HG03097 (cell line): ENCODE results near the gene TSPAN17.
"Not testable (repeated sequence)": the region's sequence is repeated elsewhere in the genome, so short reads cannot be mapped to it uniquely, and the experiment has no call there.

Experiments used
- ATAC-seq: cut with Tn5 transposase; IDR thresholded peaks from one replicate; pipeline ENCODE4 v1.9.1; 2021; ENCODE audit not compliant: unreplicated experiment, low FRiP score

TSPAN17 gene

DNA sequence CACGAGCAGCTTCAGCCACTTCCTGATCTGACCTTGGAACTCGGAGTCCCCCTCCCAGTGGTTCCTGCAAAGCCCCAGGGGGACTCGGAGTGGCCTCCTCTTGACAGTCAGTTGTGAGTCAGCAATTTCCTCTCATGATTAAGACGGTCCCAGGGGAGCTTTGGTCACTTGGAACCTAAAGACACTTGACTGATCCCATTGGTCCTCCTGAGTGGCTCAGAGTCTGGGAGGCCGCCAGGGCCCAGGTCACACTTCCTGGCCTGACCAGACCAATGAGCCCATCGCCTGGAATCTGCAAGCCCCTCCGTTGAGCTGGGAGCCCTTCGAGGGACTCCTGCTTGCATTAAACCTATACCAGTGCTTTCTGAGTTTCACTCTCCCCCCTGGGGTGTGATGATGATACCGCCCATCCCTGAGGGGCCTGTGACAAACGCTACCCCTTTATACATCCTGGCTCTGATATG lies 29.1 kb downstream of the TSPAN17 start:
- peak; percentile 62 for ATAC-seq

DNA sequence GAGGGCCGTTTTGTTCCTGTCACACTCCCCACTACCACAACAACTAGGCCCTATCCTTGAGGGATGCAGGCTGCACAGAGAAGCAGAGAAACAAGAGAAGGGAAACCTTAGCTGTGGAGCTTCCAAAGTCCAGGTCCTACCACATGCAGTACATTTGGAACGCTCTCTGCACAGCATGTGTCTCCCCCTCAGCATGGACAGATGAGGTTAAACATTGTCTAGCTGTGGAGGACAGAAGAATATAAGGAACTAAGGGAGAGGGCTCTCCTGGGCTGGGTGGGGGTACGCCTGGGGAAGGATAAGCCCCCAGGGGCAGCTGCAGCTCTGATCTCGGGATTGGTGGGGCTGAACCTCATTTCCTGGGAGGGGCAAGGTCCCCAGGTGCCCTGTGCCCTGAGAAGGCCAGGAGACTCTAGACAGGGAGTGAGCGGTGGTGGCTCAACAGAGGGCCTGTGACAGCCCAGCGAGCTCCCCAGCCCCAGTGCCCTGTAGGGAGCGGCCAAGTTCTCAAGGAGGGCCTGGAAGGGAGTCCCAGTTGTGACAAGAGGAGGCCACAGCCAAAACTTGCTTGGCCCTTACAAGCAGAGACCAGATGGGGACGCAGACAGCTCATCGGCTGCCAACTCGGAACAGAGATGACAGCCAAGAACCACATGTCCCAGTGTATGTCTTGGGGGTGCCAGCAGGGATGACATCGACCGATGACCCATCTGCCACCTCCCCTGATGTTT lies 30.1 kb downstream of the TSPAN17 start:
- no peak for ATAC-seq

DNA sequence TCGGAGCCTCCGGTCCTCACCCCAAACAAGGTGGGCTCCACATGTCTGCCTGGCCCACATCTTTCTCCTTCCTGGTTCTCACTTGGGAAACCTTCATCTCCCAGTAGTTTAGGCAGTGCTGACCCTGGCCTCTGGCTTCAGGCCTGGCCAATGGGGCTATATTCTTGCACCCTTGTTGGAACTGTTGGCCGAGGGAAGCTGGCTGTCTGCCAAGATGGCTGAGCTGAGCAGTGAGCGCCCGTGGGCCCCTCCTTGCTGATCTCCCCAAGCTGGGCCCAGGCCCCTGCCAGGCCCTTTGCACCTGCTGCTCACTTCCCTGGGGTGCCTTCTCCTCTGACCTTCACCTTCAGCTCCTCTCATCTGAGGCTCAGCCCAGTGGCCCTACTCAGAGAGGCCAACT lies 31.3 kb downstream of the TSPAN17 start:
- no peak for ATAC-seq

DNA sequence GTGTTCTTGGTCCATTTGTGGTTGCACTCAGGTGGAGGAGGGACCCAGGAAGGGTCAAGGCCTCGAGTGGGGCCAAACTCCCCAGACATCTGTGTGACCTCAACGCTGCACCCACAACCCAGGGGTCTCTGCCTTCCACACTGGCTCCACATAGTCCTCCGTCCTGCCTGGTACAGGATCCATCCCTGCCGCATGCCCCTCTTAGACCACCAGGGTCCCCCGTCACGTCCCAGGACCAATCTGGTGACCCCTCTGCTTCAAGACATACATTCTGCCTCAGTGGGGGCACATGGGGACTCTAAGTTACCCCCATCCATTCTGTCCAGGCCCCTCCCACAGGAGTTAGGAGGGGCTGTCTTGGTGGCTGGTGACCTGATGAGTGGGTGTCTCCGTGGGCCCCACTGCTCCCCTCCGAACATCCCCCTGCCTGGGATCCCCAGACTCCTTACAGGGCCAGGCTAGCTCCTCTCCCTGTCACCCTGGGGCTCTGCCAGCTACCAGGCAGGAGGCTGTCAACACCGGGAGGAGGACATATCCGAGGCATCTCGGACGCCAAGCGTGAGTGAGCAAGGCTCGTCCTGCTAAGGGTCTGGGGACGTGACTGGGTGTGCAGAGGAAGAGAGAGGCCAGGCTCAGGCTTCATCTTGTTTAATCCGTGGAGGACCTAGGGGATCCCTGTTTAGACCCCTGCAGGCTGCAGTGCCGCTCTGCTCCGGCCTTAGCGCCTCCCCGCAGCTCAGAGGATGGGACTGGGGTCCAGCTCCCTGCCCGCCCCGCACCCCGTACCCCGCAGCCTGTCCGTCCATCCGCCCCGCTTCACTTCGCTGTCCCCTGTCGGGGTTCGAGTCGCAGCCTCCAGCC lies 32.3 kb downstream of the TSPAN17 start:
- no peak for ATAC-seq

DNA sequence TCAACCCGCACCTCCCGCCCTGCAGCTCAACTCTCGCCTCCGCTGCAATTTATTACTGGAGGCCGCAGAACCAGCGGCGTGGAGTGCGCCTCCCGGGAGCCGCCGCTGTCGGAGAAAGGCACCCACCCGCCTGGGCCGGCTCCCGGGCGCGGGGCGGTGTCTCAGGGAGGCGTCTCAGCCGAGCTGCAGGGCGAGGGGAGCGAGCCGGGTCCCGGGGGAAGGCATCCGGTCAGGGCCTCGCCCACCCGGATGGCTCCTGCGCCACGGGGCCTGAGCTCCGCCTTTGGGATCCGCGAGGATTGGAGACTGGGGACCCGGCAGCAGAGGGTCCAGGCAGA lies 32.9 kb downstream of the TSPAN17 start:
- no peak for ATAC-seq

DNA sequence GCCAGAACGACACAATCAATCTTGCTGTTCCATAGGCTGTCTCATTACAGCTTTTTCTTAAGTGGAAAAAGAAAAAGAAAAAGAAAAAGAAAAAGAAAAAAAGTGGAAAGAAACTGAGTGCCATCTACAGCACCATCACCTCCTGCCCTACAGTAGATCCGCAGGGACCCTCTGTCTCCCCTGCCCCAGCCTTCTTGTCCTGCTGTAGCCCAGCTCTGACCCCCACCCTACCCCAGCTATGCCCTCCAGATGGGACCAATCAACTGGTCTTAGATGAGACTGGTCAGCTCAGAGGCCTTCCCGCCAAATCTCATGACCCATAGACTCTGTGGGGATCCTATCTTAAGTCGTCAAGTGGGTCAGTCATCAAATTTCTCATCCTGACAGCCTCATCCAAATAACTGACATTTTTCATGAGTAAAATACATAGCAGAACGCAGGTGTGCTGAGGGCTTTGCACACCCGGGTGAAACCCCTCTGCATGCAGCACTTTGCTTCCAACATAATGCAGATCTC lies 34.8 kb downstream of the TSPAN17 start:
- no peak for ATAC-seq

DNA sequence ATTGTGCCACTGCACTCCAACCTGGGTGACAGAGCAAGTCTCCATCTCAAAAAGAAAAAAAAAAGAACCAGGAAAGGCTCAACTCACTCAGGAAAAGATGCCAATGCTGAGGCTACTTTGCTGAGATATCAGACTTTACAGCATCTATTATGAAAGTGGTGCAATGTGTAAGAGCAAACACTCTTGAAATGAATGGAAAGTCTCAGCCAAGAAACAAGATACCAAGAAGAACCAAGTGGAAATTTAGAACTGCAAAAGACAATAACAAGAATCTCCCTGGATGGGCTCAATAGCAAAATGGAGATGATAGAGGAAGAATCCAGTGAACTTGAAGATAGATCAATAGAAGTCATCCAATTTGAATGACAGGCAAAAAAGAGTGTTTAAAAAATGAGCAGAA lies 37.7 kb downstream of the TSPAN17 start:
- no peak for ATAC-seq

DNA sequence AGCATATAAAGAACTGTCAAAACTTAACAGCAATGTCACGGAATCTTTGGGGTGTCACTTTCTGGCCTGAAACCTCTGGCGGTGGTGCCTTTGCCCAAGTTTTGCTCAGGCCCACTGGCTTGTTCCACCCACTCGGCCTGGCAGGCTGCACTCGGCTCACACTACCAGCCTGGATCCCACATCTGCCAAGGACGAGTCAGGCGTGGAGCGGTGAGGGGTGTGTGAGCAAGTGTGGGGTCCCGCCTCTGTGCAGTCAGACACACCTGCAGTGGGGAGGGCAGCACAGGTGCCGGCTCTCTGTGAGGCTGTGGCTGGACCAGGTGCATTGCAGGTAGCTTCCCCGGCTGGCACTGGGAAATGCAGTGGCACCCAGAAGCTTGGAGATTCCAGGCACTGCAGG lies 40.0 kb downstream of the TSPAN17 start:
- no peak for ATAC-seq

DNA sequence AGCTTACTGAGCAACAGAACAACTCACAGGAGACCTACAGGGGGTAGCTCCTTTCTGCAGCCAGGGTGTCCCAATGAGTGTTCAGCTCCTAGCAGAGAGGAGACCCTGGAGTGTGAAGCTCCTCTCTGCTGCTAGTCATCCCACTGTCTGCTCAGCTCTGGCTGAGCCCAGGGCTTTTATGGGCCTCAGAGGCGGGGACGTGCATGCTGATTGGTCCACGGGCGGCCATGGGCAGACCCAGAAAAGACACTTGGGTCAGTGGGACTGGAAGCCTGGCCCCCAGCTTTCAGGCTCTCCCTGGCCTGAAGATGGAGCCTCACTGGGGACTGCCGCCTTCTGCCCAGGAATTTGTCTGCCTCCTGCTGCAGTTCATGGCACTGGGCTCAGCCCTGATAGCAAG lies 40.6 kb downstream of the TSPAN17 start:
- ATAC-seq: no peak

DNA sequence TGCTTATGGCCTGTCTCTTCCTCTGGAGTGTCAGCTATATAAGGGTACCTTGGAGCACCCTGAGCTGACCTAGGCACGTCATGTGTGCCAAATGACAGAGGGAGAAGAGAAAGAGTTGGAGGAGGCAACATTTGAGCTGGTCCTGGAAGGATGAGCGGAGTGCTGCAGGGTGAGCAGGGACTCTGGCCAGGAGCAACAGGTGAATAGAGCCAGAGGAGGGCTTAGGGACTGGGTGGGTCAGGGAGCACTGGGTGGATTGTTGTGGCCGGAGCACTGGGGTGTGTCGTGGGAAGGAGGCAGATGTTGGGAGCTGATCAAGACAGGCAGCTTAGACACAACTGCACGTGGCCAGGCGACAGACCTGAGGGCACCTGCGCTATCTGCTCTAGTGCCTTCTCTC lies 43.6 kb downstream of the TSPAN17 start:
- no peak for ATAC-seq

DNA sequence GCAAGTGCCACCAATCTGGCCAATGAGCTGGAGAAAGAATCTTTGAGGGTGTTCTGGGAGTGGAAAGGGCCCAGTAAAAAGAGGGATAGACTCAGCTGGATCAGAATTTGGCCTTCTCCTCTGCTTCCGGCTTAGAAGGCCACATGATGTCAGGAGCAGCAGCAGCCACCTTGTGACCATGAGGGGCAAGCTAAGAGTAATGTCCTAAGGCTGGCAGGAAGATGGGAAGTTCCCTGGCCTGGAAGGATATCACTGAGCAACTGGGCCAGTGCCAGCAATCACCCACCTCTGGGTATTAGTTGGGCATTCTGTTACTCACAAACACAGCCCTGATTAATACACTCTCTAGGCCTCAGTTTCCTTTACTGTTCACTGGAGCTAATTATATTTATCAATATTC lies 44.2 kb downstream of the TSPAN17 start:
- ATAC-seq: no peak

DNA sequence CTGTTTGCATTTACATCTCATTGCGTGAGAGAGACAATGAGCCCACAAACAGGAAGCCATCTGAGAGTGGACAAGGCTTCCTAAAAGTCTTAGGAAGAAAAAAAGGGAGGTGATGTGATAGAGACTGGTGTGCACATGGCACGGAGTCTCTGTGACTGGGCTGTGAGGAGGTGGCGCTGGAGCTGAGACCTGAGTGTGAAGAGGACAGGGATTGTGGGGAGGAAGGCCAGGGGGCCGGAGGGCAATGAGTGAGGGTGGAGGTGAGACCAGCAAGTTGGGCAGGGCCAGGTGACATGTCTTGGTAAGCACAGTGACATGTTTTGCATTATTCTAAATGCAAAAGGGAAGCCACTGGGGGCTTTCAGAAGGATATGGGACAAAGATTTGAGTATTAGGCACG lies 45.0 kb downstream of the TSPAN17 start:
- no peak for ATAC-seq

DNA sequence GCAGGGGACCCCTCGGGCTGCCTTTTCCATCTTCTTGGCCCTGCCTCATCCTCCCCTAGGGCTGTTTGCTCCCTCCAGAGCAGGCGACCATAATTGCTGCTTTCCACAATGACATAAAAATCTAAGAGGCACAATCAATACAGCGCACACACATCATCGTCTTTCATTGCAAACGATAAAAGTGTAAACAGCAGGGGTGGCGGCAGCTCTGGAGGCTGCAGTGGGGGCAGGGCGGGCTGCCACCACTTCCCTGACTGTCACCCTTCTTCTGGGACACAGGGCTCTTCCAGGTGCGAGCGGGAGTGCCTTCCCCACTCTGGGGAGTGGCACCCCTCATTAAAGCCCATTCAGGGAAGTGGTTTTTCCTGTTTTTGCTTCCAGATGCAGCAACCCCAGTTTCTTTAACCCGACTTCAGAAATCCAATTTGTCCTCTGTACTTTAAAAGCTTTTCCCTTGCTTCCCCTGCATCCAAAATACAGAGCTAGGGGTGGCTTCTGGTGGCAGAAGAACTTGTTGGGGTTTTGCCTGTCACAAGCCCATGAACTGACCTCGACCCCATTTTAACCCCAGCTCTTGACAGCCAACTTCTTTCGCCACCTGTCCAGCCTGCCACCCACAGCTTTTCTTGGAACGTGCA lies 45.7 kb downstream of the TSPAN17 start:
- ATAC-seq: no peak

DNA sequence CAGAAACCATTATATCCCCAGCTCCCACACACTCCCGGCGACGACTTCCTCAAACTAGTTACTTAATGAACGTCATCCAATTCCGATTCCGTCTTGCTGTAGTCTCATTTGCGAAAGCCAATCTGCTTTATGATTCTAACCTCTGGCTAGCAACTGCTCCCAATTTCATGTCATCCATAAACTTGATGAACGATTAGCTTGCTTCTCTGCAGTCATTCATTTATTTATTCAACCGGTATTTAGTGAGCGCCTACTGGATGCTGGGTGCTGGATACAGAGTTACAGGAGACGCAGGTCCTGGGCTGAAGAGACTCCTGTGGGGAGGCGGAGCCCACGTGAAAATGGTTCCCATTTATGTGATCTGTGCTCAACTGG lies 46.2 kb downstream of the TSPAN17 start:
- no peak for ATAC-seq

DNA sequence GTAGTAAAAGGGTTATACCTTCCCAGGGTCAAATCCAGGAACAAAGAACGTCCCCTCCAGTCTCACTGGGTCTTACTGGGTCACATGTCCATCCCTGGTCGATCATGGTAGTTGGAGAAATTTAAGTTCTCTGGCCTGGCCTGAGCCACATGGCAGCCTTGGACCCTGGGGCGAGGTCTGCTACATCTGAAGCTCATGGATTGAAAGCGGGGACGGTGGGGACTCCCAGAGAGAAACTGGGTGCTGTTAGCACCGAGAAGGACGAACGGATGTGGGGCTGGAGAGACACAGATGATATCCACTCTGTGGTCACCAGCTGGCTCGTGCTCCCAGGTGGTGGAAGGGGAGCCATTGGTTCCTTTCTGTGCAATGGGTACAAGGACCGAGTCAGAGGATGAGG lies 46.9 kb downstream of the TSPAN17 start:
- ATAC-seq: no peak

DNA sequence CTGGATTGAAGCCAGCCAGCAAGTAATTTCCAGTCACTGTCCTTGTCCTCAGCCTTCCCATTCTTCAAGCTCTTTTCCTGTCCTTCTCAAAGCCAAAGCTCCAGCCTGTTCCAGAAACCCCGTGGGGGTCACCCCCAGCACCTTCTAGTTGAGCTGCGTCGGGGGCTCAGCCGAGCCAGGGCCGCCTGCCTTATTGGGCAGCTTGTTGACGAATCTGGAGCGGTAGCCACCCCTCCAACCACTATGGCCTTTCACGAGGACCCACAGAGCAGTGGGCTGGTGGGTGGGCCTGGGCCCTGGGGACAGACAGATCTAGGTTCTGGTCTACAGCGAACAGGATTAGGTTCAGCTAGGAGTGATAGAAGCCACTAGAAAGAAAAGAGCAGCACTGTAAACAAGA lies 47.3 kb downstream of the TSPAN17 start:
- no peak for ATAC-seq

DNA sequence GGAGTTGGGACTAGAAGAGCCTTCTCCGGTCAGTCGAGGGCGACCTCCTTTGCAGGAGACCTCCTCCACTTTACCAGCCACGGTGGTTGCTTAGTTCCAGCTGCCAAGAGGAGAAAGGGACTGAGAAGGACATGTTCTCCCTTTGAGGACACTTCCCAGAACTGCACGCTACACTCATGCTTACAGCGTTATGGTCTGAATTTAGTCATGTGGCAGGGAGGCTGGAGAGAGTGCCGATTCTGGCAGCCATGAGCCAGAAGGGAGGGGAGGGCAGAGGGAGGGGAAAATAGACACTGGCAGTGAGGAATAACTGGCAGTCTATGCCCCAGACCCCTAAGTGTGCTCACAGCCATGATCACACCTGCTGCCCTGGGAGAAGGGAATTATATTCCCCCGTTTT lies 47.8 kb downstream of the TSPAN17 start:
- no peak for ATAC-seq

DNA sequence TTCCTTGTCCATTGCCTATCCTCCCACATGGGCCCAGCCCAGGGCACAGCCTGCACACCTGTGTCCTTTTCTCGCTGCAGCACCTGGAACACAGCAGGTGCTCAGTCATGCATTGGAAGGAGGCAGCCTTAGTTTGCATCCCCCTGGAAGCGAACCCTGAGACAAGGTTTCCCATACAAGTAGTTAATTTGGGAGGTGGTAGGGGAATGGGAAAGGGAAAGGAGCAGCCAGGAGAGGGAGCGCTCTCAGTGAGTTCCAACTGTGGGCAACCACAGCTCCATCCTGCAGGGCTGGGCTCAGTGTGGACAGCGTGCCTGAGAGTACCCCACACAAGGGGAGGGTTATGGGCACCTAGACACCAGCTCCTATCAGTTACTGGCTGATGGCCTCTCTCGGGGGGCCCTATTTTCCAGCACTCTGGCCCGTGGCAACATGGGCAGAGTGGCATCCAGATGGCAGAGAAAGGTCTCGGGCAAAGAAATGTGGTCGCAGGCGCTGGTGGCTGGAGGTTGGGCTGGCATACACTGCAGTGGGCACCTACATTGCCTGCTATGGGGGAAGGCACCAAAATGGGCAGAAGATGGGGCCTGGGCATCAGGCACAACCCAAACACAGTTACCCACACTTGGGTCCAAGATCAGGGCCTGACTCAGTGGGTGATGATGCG lies 50.1 kb downstream of the TSPAN17 start:
- ATAC-seq: no peak

DNA sequence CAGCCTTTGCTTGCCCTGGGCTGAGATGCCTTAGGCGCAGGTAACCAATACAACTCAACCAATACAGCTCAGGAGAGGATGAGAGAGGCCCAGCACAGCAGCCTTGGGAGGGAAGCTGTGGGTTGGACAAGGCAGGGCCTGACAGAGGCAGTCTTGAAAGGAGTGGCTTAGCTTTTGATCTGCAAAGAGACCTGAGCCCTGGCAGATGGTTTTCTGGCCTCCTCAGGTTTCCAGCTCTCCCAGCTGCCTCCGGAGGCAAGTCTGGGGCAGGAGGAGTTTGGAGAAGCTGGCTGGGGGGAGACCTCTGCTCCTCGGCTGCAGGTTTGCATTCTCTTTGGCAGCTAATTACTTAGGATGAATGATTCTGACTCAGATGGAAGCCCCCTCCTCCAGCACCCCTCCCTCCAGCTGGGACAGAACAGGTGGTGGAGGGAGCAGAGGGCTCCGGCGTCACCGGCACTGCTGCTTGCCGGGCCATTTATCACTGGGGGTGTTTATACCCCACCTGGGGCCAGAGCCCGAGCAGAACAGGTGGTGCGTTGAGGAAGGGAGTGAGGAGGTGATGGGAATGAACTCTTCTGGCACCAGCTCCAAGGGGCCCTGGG lies 50.8 kb downstream of the TSPAN17 start:
- ATAC-seq: no peak

DNA sequence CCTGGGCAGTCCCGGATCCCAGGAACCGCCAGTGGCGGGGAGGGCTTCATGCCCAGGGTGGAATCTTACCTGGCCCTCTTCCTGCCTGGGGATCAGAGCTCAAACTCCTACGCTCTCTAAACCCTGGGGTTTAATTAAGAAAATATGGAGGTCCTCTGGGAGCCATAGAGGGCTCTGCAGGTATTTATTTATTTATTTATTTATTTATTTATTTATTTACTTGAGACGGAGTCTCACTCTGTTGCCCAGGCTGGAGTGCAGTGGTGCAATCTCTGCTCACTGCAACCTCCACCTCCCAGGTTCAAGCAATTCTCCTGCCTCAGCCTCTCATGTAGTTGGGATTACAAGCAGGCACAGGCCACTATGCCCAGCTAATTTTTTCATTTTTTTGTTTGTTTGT lies 52.2 kb downstream of the TSPAN17 start:
- ATAC-seq: not testable (repeated sequence)
